Placental pericyte (primary cell): Measurements from ENCODE around the gene MAPK8IP2. TPM values are rescaled to one million over a fixed set of nuclear protein-coding genes. Genes with fewer than 3 reads are reported as not detected.

Source experiments
- total RNA-seq: library from RNA; depleted of rRNA; stranded (reverse); fragments of >200 nt; gene quantifications from 2 replicates; pipeline ENCODE4 v1.2.3, GENCODE V29; 2012

Gene MAPK8IP2
- 0.14 and 1.5 TPM in 2 replicates for total RNA-seq

GRCh38 chr22:50600538-50600937 lies at the start of gene MAPK8IP2:
MAPK8IP2 (plus strand) TSS chr22:50600793; CDS start chr22:50600819, 26 bp downstream.

GRCh38 chr22:50562523-50563412 lies 37.8 kb upstream of the MAPK8IP2 start, which contains the start of gene SYCE3:
SYCE3 (minus strand) TSS chr22:50562919; CDS start chr22:50556405, 6,514 bp downstream.

GRCh38 chr22:50577987-50578775 lies 22.4 kb upstream of the MAPK8IP2 start, which contains the start of gene CPT1B:
CPT1B (minus strand) TSS chr22:50578427; CDS start chr22:50577915, 512 bp downstream.

GRCh38 chr22:50582493-50583293 lies 17.9 kb upstream of the MAPK8IP2 start, which contains the start of gene CHKB:
CHKB (minus strand) TSS chr22:50582849; CDS start chr22:50582781, 68 bp downstream.

GRCh38 chr22:50627642-50628542 lies 27.3 kb downstream of the MAPK8IP2 start, which contains the start of gene ARSA:
ARSA (minus strand) TSS chr22:50628152; CDS start chr22:50627779, 373 bp downstream.

Other genes with a start within 250 kb of the MAPK8IP2 start
- 110 TPM in 2 replicates for gene SBF1, start 125.8 kb upstream of the MAPK8IP2 start, total RNA-seq
- gene ADM2, start 119.2 kb upstream of the MAPK8IP2 start, total RNA-seq = 2.7 and 13.3 TPM in 2 replicates
- 0.14 TPM in 1 of 2 replicates, not detected in the other for gene MIOX, start 113.9 kb upstream of the MAPK8IP2 start, total RNA-seq
- 60.6 and 130 TPM in 2 replicates for gene LMF2, start 93.1 kb upstream of the MAPK8IP2 start, total RNA-seq
- gene NCAPH2, start 92.6 kb upstream of the MAPK8IP2 start, total RNA-seq = 24.9 and 75.3 TPM in 2 replicates
- 3.7 and 4.9 TPM in 2 replicates for gene SCO2, start 75.2 kb upstream of the MAPK8IP2 start, total RNA-seq
- 34.4 and 236 TPM in 2 replicates for gene TYMP, start 70.8 kb upstream of the MAPK8IP2 start, total RNA-seq
- gene KLHDC7B, start 54.9 kb upstream of the MAPK8IP2 start, total RNA-seq = 5.3 TPM in 1 of 2 replicates, not detected in the other
- not detected in 2 replicates for gene SYCE3, start 37.9 kb upstream of the MAPK8IP2 start, total RNA-seq
- 3.9 and 9.8 TPM in 2 replicates for gene CPT1B, start 22.4 kb upstream of the MAPK8IP2 start, total RNA-seq
- 26.9 and 44.6 TPM in 2 replicates for gene CHKB, start 17.9 kb upstream of the MAPK8IP2 start, total RNA-seq
- 27.3 and 38.1 TPM in 2 replicates for gene ARSA, start 27.4 kb downstream of the MAPK8IP2 start, total RNA-seq
- gene SHANK3, start 72.0 kb downstream of the MAPK8IP2 start, total RNA-seq = 1.1 TPM in 2 replicates
- not detected in 2 replicates for gene ACR, start 137.4 kb downstream of the MAPK8IP2 start, total RNA-seq
- gene RABL2B, start 182.8 kb downstream of the MAPK8IP2 start, total RNA-seq = 18.2 and 24.6 TPM in 2 replicates